Fibroblast of upper back skin (primary cell): ENCODE results near the gene HAUS1.
"Not testable (repeated sequence)": the region's sequence is repeated elsewhere in the genome, so short reads cannot be mapped to it uniquely, and the experiment has no call there.

Source experiments
- DNase-seq: peaks from one replicate; pipeline ENCODE4 v3.0.0-alpha.2; 2013

Gene HAUS1

GRCh38 chr18:46095532-46095931 lies 8.7 kb upstream of the HAUS1 start:
- no peak for DNase-seq

GRCh38 chr18:46096651-46097300 lies 7.4 kb upstream of the HAUS1 start:
- no peak for DNase-seq

- no peak for DNase-seq
These were observed 6.8 kb upstream of the HAUS1 start for GRCh38 chr18:46097431-46097800.

- peak; percentile 83 for DNase-seq
These were observed 6.2 kb upstream of the HAUS1 start, which contains the start of gene ATP5F1A for GRCh38 chr18:46097801-46098615. ATP5F1A (minus strand) TSS chr18:46098296; CDS start chr18:46098231, 65 bp downstream.

GRCh38 chr18:46098616-46098933 lies 5.6 kb upstream of the HAUS1 start:
- no peak for DNase-seq

- no peak for DNase-seq
These were observed 4.7 kb upstream of the HAUS1 start for GRCh38 chr18:46099463-46099862.

- DNase-seq = no peak
These were observed 5.2 kb downstream of the HAUS1 start for GRCh38 chr18:46109386-46109785.

GRCh38 chr18:46110406-46110805 lies 6.2 kb downstream of the HAUS1 start:
- no peak for DNase-seq

GRCh38 chr18:46113751-46114150 lies 9.6 kb downstream of the HAUS1 start:
- no peak for DNase-seq

GRCh38 chr18:46126625-46127024 lies 22.4 kb downstream of the HAUS1 start:
- not testable (repeated sequence) for DNase-seq

- no peak for DNase-seq
These were observed 25.9 kb downstream of the HAUS1 start for GRCh38 chr18:46130061-46130460.

GRCh38 chr18:46130549-46130948 lies 26.4 kb downstream of the HAUS1 start:
- DNase-seq = not testable (repeated sequence)

- DNase-seq = no peak
These were observed 29.3 kb downstream of the HAUS1 start for GRCh38 chr18:46133534-46133933.

- no peak for DNase-seq
These were observed 30.9 kb downstream of the HAUS1 start for GRCh38 chr18:46134920-46135675.

- DNase-seq = no peak
These were observed 36.0 kb downstream of the HAUS1 start for GRCh38 chr18:46140173-46140572.

- DNase-seq = no peak
These were observed 37.0 kb downstream of the HAUS1 start for GRCh38 chr18:46141199-46141598.

GRCh38 chr18:46148810-46149209 lies 44.6 kb downstream of the HAUS1 start:
- DNase-seq = peak; percentile 65

GRCh38 chr18:46152436-46152807 lies 48.2 kb downstream of the HAUS1 start:
- peak; percentile 72 for DNase-seq

- no peak for DNase-seq
These were observed 48.8 kb downstream of the HAUS1 start for GRCh38 chr18:46152808-46153617.

GRCh38 chr18:46155641-46156051 lies 51.5 kb downstream of the HAUS1 start:
- peak; percentile 94 for DNase-seq

- no peak for DNase-seq
These were observed 52.0 kb downstream of the HAUS1 start for GRCh38 chr18:46156124-46156745.

- DNase-seq = no peak
These were observed 52.7 kb downstream of the HAUS1 start for GRCh38 chr18:46156843-46157242.
